NCI-H1092 (cell line): ENCODE measurements around the gene TRABD2B.

Experiments
- DNase-seq: peaks from one replicate; lab custom pipeline; 2025; lab: John Stamatoyannopoulos, UW

Gene TRABD2B

GRCh38 chr1:47875831-47876586 lies 121.2 kb downstream of the TRABD2B start:
- DNase-seq: peak; percentile 45

DNA sequence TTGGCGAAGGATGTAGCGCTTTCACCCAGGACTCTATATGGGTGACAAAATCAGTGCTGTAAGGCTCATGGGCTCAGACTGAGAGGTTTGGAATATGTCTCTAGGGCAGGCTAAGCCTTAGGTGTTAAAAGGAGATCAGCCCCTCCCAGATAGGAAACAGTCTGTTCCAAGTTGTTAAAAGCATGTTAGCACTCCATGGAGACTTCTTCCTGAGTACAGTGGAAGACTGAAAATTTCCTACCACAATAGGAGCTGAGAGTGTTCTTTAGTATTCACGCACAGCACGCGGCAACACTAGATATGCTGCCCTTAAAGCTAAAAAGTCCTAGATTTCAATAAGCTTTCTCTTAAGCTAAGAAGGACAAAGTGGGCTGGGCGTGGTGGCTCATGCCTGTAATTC lies 122.1 kb downstream of the TRABD2B start:
- no peak for DNase-seq

DNA sequence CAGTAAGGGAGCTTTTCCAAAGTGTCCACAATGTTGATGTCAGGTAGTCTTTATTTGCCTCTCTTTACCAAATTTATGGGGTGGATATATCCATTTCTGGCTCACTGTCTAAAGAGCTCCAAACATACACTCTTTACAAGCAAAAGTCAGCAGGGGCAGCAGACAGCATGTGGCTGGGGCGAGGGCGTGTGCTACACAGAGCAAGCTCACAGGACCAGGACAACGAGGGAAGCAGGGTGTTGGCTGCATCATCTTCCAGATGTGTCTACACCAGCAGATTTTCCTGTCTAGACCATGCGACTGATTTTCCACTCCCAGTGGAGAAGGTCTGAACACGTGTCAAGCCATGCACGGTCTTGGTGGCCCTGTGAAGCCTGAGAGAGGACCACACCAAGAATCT lies 123.8 kb downstream of the TRABD2B start:
- no peak for DNase-seq

DNA sequence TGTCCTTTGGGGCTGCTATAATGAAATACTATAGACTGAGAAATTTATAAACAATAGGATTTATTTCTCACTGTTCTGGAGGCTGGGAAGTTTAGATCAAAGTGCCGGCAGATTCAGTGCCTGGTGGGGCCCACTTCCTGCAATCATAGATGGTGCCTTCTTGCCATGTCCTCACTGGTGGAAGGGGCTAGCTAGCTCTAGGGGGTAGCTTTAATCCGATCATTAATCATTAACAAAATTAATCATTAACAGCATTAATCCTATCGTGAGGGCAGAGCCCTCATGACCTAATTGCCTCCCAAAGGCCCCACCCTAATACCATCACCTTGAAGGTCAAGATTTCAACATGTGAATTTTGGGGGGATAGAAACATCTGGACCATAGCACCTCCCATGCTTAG lies 124.3 kb downstream of the TRABD2B start:
- DNase-seq: no peak

GRCh38 chr1:47871799-47872353 lies 125.3 kb downstream of the TRABD2B start:
- DNase-seq: no peak

DNA sequence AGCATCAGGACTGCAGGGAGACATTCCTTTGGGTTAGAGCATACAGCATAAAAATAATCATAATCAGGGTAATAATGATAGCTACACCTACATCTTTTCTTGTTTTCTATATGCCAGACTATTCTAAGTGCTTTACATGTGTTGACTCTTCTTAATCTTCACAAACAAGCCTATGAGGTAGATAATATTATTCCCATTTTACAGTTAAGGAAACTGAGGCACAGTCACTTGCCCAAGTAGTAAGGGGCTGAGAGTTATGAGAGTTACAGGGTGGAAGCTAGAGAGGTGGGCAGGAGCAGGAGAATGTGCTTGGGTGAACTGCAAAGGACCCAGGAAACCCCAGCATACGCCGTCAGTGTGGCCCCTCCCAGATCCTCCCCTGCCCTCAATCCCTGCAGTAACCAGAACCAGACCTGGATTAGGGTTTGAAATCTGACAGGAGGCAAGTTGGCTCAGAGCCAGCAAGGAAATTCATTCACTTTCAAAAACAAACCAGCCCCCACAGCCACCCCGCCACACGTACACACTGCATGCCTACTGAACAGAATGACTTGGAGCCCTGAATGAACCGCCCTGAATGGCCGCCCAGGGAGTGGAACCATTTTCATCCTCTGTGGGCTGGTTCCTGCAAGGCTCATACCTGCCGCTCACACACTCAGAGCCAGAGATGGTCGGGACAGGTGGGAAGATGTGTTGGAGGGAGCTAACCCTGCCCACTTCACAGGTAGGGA lies 126.1 kb downstream of the TRABD2B start:
- no peak for DNase-seq

- DNase-seq: no peak
Observed at GRCh38 chr1:47870480-47870879, 126.7 kb downstream of the TRABD2B start.

GRCh38 chr1:47868348-47868676 lies 128.9 kb downstream of the TRABD2B start:
- no peak for DNase-seq

DNA sequence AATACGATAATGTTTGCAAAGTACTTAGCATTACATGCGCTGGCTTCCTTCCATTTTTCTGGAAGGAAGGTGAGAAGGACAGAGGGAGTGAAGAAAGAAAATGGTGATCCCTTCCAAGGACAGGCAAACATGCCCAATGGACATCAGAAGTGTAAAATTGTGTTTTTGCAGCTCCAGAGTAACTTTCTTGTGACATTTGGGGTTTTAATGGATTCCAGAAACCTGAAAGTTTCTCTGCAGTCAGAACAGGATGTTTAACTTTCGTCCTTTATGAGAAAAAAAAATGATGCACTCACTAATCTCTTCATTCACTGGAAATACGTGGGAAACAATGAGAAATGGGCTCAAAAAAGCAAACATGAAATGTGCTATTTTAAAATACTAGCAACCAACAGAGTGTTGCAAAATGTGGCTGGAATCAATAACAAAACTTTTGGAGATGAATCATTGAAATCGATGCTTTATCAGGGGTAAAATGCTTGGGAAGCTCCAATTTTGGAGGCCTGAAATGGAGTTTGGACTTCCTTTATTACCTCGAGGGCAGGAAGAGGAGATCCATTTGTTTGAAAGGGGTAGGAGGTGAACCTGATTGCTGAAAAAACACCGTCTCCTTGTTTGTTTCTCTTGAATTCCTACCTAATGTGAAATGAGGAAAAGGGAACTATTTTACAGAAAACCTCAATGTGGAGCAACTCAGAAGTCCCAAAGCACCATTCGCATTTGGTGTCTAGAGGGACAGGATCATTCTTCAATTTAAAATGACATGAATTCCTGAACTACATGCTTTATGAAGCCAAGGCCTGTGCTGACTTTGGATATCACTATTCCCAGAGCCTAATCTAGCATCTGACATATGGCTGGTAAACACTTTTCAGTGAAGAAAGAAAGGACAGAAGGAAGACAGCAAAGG lies 129.5 kb downstream of the TRABD2B start:
- no peak for DNase-seq

- DNase-seq: no peak
Observed at GRCh38 chr1:47866601-47867437, 130.4 kb downstream of the TRABD2B start.

- DNase-seq: no peak
Observed at GRCh38 chr1:47865881-47866535, 131.2 kb downstream of the TRABD2B start.

GRCh38 chr1:47859092-47859743 lies 138.0 kb downstream of the TRABD2B start:
- DNase-seq: no peak

DNA sequence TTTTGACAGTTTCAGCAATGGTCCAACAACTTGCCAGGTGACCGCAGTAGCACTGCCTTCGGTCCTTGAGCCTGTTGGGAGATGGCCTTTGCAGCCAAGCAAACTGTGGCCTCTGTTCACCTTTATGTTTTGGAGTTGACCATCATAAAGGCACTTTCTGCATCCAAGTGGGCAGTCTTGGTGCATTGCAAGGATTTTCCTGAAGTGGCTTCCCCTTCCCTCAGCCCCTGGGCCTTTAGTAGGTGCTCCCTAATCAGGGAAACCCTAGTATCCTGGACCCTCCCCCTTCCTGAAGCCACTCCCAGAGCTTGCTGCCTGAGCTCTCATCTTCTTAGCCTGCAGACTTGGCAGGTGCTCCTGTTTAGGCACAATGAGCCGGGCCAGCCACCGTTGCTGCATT lies 140.2 kb downstream of the TRABD2B start:
- DNase-seq: no peak

GRCh38 chr1:47855230-47855629 lies 142.0 kb downstream of the TRABD2B start:
- no peak for DNase-seq

DNA sequence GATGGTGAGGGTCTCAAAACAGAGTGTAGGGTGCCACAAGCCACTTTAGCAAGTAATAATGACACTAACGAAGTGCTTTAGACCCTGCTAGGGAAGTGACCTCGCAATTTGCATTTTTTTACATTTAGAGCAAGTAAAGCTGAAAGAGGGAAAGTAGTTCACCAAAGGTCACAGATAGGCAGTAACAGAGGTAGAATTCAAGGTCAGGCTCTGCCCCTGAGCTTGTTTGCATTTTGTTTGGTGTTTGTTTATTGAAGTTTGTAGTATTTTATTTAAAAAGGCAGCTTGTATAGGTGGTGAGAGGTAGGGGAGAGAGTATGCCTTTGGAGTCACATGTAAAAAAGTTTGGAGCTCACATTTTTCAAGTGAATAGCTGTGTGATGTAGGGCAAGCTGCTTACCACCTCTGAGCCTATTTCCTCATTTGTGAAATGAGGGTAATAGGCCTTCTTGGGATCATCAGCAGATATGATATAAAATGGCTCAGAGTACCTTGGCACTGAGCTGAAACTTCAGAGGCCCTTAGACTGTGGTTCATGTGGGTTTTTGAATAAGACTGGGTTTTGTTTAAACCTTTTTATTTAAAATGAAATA lies 142.5 kb downstream of the TRABD2B start:
- DNase-seq: no peak

GRCh38 chr1:47853852-47854251 lies 143.3 kb downstream of the TRABD2B start:
- no peak for DNase-seq

DNA sequence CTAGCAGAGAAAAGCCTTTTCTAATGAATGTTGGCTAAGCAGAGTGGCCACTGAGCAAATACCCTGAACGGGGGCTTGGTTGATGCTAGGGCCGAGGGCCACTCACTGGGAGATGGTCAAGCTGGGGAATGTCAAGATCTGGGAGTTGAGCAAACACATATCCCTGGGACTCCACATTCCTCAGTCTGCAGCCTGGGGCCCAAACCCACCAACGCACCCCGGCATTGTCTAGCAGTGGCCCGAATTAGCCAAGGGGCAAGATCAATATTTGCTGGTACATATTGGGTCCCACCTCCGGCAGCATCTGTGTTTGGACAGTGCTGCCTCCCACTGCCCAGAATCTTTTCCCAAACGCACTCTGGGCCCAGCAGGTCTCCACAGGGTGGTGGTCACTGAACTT lies 144.1 kb downstream of the TRABD2B start:
- DNase-seq: no peak

DNA sequence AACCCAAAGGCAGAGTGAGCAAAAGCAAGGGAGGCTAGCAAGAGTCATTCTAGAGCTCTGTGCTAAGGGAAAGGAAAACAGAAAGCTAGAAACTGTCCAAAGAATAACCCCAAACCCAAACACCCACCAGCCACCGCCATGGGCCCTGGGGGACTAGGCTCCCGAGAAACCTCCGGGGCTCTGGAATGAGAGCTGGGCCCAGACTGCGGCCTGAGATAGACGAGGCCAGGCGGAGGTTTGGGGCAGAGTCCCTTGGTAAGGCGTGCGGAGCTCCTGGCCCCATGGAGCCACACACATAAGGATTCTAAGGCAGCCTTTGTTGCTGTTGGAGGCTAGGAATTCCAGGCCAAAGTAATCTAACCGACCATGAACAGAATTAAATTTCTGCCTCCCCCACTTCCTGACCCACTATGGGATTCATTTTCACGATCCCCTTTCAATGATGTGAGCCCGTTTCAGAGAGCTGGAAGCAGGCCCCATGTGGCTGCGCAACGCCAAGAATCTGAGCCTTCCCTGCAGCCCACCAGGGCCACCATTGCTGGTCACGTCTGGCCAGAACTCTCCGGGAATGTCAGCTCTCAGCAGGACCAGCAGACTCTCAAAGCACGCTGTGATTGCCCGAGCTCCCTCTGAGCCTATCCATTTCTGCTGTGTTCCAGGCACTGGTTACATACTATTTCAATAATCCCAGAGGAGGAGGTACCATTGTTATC lies 145.0 kb downstream of the TRABD2B start:
- no peak for DNase-seq

- DNase-seq: no peak
Observed at GRCh38 chr1:47850451-47850850, 146.7 kb downstream of the TRABD2B start.
